Neural cell (in vitro differentiated cells): ENCODE data around the gene ATP5PD. TPM values are rescaled to one million over a fixed set of nuclear protein-coding genes. Genes with fewer than 3 reads are reported as not detected.

Source experiments
- H2AFZ ChIP-seq: fragments of 200-600, 300-800 bp; sonication (generic), shearing (Covaris generic); 2 replicates; pipeline ENCODE4 v1.6.0; 2014; ENCODE audit warnings: low read depth, mild to moderate bottlenecking, antibody characterized with exemption, low read length, moderate library complexity
- H3F3A ChIP-seq: fragments of 200-600 bp; shearing (Covaris generic); 2 replicates; pipeline ENCODE4 v1.6.1; 2016; ENCODE audit warnings: mild to moderate bottlenecking, moderate library complexity, mixed read lengths, antibody characterized with exemption, low read length; ENCODE audit not compliant: insufficient read depth, poor library complexity, severe bottlenecking
- H3K27ac ChIP-seq: fragments of 200-600, 300-800 bp; sonication (generic), shearing (Covaris generic); 2 replicates; pipeline ENCODE4 v1.5.1; 2014; ENCODE audit warnings: mild to moderate bottlenecking, low read length, moderate library complexity
- H3K27me3 ChIP-seq: fragments of 300-800, 200-600 bp; sonication (generic), shearing (Covaris generic); 2 replicates; pipeline ENCODE4 v1.6.0; 2014; ENCODE audit warnings: mild to moderate bottlenecking, low read depth, low read length, moderate library complexity; ENCODE audit not compliant: insufficient read depth
- H3K36me3 ChIP-seq: fragments of 300-800, 200-600 bp; sonication (generic), shearing (Covaris generic); 2 replicates; pipeline ENCODE4 v1.5.1; 2014; ENCODE audit warnings: mild to moderate bottlenecking, antibody characterized with exemption, low read length, moderate library complexity; ENCODE audit not compliant: insufficient read depth
- H3K4me2 ChIP-seq: fragments of 300-800, 200-600 bp; sonication (generic), shearing (Covaris generic); 2 replicates; pipeline ENCODE4 v1.6.0; 2014; ENCODE audit warnings: mild to moderate bottlenecking, low read length
- H3K4me3 ChIP-seq: fragments of 300-800, 200-600 bp; sonication (generic), shearing (Covaris generic); 2 replicates; pipeline ENCODE4 v1.5.1; 2014; ENCODE audit warnings: mild to moderate bottlenecking, low read length, moderate library complexity
- H3K79me2 ChIP-seq: fragments of 200-600 bp; shearing (Covaris generic); replicated peaks from 2 replicates; pipeline ENCODE4 v1.6.0; 2014; ENCODE audit warnings: mild to moderate bottlenecking, low read length, moderate library complexity; ENCODE audit not compliant: insufficient read depth
- H3K9ac ChIP-seq: fragments of 300-800, 200-600 bp; sonication (generic), shearing (Covaris generic); 2 replicates; pipeline ENCODE4 v1.6.1; 2016; ENCODE audit warnings: mild to moderate bottlenecking, low read length, mixed read lengths
- H3K9me2 ChIP-seq: fragments of 200-600 bp; shearing (Covaris generic); 2 replicates; pipeline ENCODE4 v1.6.1; 2016; ENCODE audit warnings: mild to moderate bottlenecking, low read length, mixed read lengths; ENCODE audit not compliant: insufficient read depth
- H3K9me3 ChIP-seq: fragments of 200-600, 300-800 bp; sonication (generic), shearing (Covaris generic); 2 replicates; pipeline ENCODE4 v1.6.1; 2016; ENCODE audit warnings: mild to moderate bottlenecking, mixed run types, low read length, moderate library complexity, mixed read lengths
- H4K20me1 ChIP-seq: fragments of 200-600 bp; shearing (Covaris generic); 2 replicates; pipeline ENCODE4 v1.6.1; 2016; ENCODE audit warnings: mild to moderate bottlenecking, mixed run types; ENCODE audit not compliant: insufficient read depth
- CTCF ChIP-seq: fragments of 450-650 bp; IDR thresholded peaks from 2 replicates; pipeline ENCODE4 v1.5.1; 2014; ENCODE audit warnings: antibody characterized with exemption, mild to moderate bottlenecking, moderate library complexity; ENCODE audit not compliant: poor library complexity, severe bottlenecking
- EP300 ChIP-seq: fragments of 450-650 bp; conservative IDR thresholded peaks from 2 replicates; pipeline ENCODE4 v1.6.1; 2014; ENCODE audit warnings: antibody characterized with exemption, mild to moderate bottlenecking, moderate library complexity; ENCODE audit not compliant: poor library complexity, severe bottlenecking
- EZH2 ChIP-seq: fragments of 200-600, 300-800 bp; shearing (Covaris generic), sonication (generic); IDR thresholded peaks from 2 replicates; pipeline ENCODE4 v1.6.1; 2014; ENCODE audit warnings: antibody characterized with exemption, low read length, borderline replicate concordance, mild to moderate bottlenecking; ENCODE audit not compliant: insufficient read depth, poor library complexity, severe bottlenecking
- MXI1 ChIP-seq: fragments of 450-650 bp; conservative IDR thresholded peaks from 2 replicates; pipeline ENCODE4 v1.6.1; 2014; ENCODE audit warnings: antibody characterized with exemption, mild to moderate bottlenecking; ENCODE audit not compliant: poor library complexity, severe bottlenecking
- POLR2AphosphoS5 ChIP-seq: IDR thresholded peaks from 2 replicates; pipeline ENCODE4 v1.6.1; 2012
- RAD21 ChIP-seq: fragments of 450-650 bp; conservative IDR thresholded peaks from 2 replicates; pipeline ENCODE4 v1.6.1; 2014; ENCODE audit warnings: antibody characterized with exemption, mild to moderate bottlenecking, moderate library complexity
- SMC3 ChIP-seq: fragments of 450-650 bp; conservative IDR thresholded peaks from 2 replicates; pipeline ENCODE4 v1.6.1; 2014; ENCODE audit warnings: antibody characterized with exemption, mild to moderate bottlenecking, moderate library complexity; ENCODE audit not compliant: poor library complexity
- TAF1 ChIP-seq: IDR thresholded peaks from 2 replicates; pipeline ENCODE4 v1.6.1; 2012; ENCODE audit warnings: low read depth
- polyA plus RNA-seq: library from polyadenylated mRNA; depleted of rRNA; stranded (reverse); fragments of >200 nt; gene quantifications from 2 replicates; pipeline ENCODE4 v1.2.3, GENCODE V29; 2014
- TF ChIP-seq, protein P1 (sequence below): IDR thresholded peaks from 2 replicates; pipeline ENCODE4 v1.6.1; 2012; ENCODE audit warnings: borderline replicate concordance

Gene ATP5PD
- polyA plus RNA-seq, 1 donor from 2014 or later = 517 TPM

- no peaks in the 10 kb centered on the region for H3K9me3 ChIP-seq
- no peaks in the 10 kb centered on the region for H3K27me3 ChIP-seq
- no peaks in the 10 kb centered on the region for H4K20me1 ChIP-seq
- TF ChIP-seq MXI1 (no peak), TAF1 (no peak), EP300 (no peak), EZH2 (no peak), RAD21 (no peak), CTCF (no peak), POLR2AphosphoS5 (no peak), SMC3 (no peak)
- TF ChIP-seq, protein P1, sequence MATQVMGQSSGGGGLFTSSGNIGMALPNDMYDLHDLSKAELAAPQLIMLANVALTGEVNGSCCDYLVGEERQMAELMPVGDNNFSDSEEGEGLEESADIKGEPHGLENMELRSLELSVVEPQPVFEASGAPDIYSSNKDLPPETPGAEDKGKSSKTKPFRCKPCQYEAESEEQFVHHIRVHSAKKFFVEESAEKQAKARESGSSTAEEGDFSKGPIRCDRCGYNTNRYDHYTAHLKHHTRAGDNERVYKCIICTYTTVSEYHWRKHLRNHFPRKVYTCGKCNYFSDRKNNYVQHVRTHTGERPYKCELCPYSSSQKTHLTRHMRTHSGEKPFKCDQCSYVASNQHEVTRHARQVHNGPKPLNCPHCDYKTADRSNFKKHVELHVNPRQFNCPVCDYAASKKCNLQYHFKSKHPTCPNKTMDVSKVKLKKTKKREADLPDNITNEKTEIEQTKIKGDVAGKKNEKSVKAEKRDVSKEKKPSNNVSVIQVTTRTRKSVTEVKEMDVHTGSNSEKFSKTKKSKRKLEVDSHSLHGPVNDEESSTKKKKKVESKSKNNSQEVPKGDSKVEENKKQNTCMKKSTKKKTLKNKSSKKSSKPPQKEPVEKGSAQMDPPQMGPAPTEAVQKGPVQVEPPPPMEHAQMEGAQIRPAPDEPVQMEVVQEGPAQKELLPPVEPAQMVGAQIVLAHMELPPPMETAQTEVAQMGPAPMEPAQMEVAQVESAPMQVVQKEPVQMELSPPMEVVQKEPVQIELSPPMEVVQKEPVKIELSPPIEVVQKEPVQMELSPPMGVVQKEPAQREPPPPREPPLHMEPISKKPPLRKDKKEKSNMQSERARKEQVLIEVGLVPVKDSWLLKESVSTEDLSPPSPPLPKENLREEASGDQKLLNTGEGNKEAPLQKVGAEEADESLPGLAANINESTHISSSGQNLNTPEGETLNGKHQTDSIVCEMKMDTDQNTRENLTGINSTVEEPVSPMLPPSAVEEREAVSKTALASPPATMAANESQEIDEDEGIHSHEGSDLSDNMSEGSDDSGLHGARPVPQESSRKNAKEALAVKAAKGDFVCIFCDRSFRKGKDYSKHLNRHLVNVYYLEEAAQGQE = no peak
- peaks cover 5% of the 10 kb centered on the region for H3K36me3 ChIP-seq
- H3K79me2 ChIP-seq = no peaks in the 10 kb centered on the region
- H3K4me2 ChIP-seq = no peak overlapping the region
- no peak overlapping the region for H3K27ac ChIP-seq
- no peak overlapping the region for H3K4me3 ChIP-seq
- H3K9ac ChIP-seq = no peak overlapping the region
- H3K9me2 ChIP-seq = no peaks in the 10 kb centered on the region
- H2AFZ ChIP-seq = no peak overlapping the region
- H3F3A ChIP-seq = no peaks in the 10 kb centered on the region
Measured at GRCh38 chr17:75061618-75062017, 14.8 kb upstream of the ATP5PD start.

DNA sequence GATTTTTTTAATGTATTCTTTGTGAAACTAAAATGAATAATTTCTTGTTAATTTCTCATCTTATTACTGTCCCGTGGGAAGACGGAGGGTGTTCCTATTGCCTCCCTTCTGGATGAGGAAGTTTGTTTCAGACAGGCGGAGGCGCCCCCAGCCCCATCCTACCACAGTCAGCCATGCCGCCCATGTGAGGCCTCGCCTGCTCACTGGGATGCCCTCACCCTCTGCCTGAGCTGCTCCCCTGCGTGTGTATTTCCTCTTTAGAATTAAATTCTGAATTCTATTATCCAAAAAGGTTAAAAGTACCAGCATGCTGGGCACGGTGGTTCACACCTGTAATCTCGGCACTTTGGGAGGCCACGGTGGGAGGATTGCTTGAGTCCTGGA lies 14.3 kb upstream of the ATP5PD start:
- H3K4me3 ChIP-seq = no peak overlapping the region
- no peaks in the 10 kb centered on the region for H3K9me2 ChIP-seq
- no peak overlapping the region for H2AFZ ChIP-seq
- no peaks in the 10 kb centered on the region for H4K20me1 ChIP-seq
- H3K4me2 ChIP-seq = no peak overlapping the region
- TF ChIP-seq RAD21 = no peak
- no peak for TF ChIP-seq SMC3
- TF ChIP-seq CTCF = no peak
- TF ChIP-seq POLR2AphosphoS5 = no peak
- TF ChIP-seq, protein P1 = no peak
- no peak for TF ChIP-seq EP300
- no peak for TF ChIP-seq MXI1
- no peak for TF ChIP-seq TAF1
- no peak for TF ChIP-seq EZH2
- H3K9ac ChIP-seq = no peak overlapping the region
- no peak overlapping the region for H3K27ac ChIP-seq
- no peaks in the 10 kb centered on the region for H3F3A ChIP-seq
- no peaks in the 10 kb centered on the region for H3K9me3 ChIP-seq
- peaks cover 5% of the 10 kb centered on the region for H3K36me3 ChIP-seq
- no peaks in the 10 kb centered on the region for H3K27me3 ChIP-seq
- no peaks in the 10 kb centered on the region for H3K79me2 ChIP-seq
